Peyer's patch (tissue), 4 donors: ENCODE data around the gene GDF11.

Experiments
- POLR2A ChIP-seq, 2 donors: fragments of 450-650 bp; IDR thresholded peaks; one replicate each; pipeline ENCODE4 v1.5.1; 2017; ENCODE audit warnings: antibody characterized with exemption in 2 of 2, mild to moderate bottlenecking in 2 of 2, moderate library complexity in 2 of 2
- TF ChIP-seq, protein P1 (sequence below), 6 experiments: fragments of 450-650 bp in 4 of 6; fragments of 200-600 bp in 2 of 6; sonication (generic) in 1 of 6; IDR thresholded peaks; one replicate each; pipeline ENCODE4 v1.5.1; 2017 to 2019; ENCODE audit warnings: antibody characterized with exemption in 6 of 6, mild to moderate bottlenecking in 3 of 6, moderate library complexity in 1 of 6

DNA sequence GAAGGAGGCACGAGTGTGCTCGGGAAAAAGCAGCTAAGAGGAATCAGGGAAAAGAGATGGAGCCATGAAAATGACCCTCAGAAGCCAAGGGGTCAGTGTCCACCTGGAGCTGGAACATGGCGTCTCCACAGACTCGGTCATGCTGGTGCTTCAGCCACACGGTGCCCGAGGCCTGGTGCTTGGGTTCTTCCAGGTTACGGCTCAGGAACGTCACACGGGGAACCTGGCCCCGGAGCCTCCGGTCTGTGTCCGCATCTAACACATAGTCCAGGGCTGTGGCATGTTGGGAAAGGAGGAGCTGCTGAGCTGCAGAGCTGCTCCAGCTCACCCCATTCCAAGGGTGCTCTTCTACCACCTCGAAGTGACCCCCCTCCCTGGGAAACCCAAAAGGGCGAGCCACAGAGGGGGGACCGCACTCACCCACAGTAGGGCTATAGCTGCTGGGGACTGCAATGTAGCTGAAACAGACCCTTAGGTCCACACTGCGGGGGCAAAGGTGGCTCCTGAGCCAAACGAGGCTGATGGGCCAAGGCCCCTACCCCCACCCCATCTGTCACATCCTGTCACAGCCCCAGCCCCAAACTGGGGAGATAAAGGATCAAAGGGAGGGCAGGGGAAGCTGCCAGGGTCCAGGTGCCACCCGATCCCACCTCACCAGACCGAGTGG lies 46.0 kb upstream of the GDF11 start:
- TF ChIP-seq, protein P1, sequence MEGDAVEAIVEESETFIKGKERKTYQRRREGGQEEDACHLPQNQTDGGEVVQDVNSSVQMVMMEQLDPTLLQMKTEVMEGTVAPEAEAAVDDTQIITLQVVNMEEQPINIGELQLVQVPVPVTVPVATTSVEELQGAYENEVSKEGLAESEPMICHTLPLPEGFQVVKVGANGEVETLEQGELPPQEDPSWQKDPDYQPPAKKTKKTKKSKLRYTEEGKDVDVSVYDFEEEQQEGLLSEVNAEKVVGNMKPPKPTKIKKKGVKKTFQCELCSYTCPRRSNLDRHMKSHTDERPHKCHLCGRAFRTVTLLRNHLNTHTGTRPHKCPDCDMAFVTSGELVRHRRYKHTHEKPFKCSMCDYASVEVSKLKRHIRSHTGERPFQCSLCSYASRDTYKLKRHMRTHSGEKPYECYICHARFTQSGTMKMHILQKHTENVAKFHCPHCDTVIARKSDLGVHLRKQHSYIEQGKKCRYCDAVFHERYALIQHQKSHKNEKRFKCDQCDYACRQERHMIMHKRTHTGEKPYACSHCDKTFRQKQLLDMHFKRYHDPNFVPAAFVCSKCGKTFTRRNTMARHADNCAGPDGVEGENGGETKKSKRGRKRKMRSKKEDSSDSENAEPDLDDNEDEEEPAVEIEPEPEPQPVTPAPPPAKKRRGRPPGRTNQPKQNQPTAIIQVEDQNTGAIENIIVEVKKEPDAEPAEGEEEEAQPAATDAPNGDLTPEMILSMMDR (IDR thresholded peaks at IDR 0.05): no peak
- no peak for TF ChIP-seq POLR2A (IDR thresholded peaks at IDR 0.05)
